Activated CD8-positive, alpha-beta T cell treated with anti-CD3 and anti-CD28 coated beads for 36 hours (primary cell): Measurements from ENCODE around the gene SNRPB2. TPM values are rescaled to one million over a fixed set of nuclear protein-coding genes. Genes with fewer than 3 reads are reported as not detected.
A peak's percentile ranks its signal among the peaks of the same experiment; 100 is the strongest.

ENCODE experiments used
- ATAC-seq: fragments of 200-7000 bp; cut with Tn5 transposase; one replicate; pipeline ENCODE4 v1.10.0; 2021; ENCODE audit warnings: mild to moderate bottlenecking, moderate library complexity
- CTCF ChIA-PET: fragments of 350-600 bp; sonication (Branson Sonifier 250); formaldehyde crosslinking; loops from one replicate; lab custom pipeline; 2021; ENCODE audit warnings: antibody characterized with exemption; lab: Charles Lee
- POLR2A ChIA-PET: fragments of 350-600 bp; sonication (Branson Sonifier 250); formaldehyde crosslinking; loops from one replicate; lab custom pipeline; 2021; ENCODE audit warnings: antibody characterized with exemption; lab: Charles Lee
- DNase-seq: peaks from one replicate; pipeline ENCODE4 v3.0.0-alpha.2; 2020
- H3K27ac Mint-ChIP-seq: one replicate; pipeline ENCODE4 v1.8.0; 2021; ENCODE audit warnings: mild to moderate bottlenecking, mixed read lengths
- H3K27me3 Mint-ChIP-seq: one replicate; pipeline ENCODE4 v1.8.0; 2021; ENCODE audit warnings: mixed read lengths
- H3K36me3 Mint-ChIP-seq: one replicate; pipeline ENCODE4 v1.8.0; 2021; ENCODE audit warnings: low read depth, mixed read lengths
- H3K4me1 Mint-ChIP-seq: one replicate; pipeline ENCODE4 v1.8.0; 2021; ENCODE audit warnings: low read depth, mixed read lengths
- H3K4me3 Mint-ChIP-seq: one replicate; pipeline ENCODE4 v1.8.0; 2021; ENCODE audit warnings: mild to moderate bottlenecking, moderate library complexity, mixed read lengths
- H3K9me3 Mint-ChIP-seq: one replicate; pipeline ENCODE4 v1.8.0; 2021; ENCODE audit warnings: mixed read lengths
- intact Hi-C: fragments of 100-400 bp; cut with micrococcal nuclease; formaldehyde crosslinking; loops from one replicate; pipeline ENCODE4 v1.10.0; 2022
- total RNA-seq, 2 experiments: library from RNA; stranded (reverse); gene quantifications; one replicate each; pipeline ENCODE4 v1.2.3, GENCODE V29; 2021
- TF ChIP-seq, protein P1 (sequence below): fragments of 200-600 bp; IDR thresholded peaks from one replicate; pipeline ENCODE4 v1.8.0; 2022; ENCODE audit warnings: antibody characterized with exemption, mild to moderate bottlenecking

The SNRPB2 gene
- total RNA-seq, 2 experiments from 2014 or later, result 105 to 108 TPM

DNA sequence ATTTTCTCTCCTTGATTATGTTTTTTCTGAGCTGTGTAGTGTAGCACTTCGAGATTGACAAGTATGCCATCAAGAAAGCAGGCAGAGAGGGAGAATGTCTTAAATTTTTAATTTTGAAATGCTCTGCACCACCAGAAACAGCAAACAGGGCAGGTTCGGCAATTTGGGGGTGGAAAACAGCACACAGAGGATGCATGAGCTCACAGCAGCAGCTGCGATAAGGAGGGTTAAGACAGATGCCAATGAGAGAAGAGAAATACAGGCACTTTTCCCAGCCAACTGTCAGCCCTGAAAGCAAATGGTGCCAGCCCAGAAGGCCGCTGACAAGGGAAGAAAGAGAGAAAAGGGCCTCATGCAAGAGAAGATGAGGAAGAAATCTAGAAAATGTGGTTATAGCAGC, 15.1 kb upstream of the SNRPB2 start:
- Mint-ChIP-seq H3K36me3 (no peaks in the 10 kb centered on the region), H3K4me1 (no peaks in the 10 kb centered on the region), H3K4me3 (no peak overlapping the region), H3K9me3 (no peaks in the 10 kb centered on the region), H3K27me3 (peaks cover 12% of the 10 kb centered on the region), H3K27ac (no peak overlapping the region)
- ChIA-PET POLR2A (interaction anchor here (1.2 kb wide), 1 partner anchor 15 kb away, joined by 5 read pairs; the partner anchor contains the start of gene SNRPB2), CTCF (no interaction called here)
- TF ChIP-seq, protein P1, sequence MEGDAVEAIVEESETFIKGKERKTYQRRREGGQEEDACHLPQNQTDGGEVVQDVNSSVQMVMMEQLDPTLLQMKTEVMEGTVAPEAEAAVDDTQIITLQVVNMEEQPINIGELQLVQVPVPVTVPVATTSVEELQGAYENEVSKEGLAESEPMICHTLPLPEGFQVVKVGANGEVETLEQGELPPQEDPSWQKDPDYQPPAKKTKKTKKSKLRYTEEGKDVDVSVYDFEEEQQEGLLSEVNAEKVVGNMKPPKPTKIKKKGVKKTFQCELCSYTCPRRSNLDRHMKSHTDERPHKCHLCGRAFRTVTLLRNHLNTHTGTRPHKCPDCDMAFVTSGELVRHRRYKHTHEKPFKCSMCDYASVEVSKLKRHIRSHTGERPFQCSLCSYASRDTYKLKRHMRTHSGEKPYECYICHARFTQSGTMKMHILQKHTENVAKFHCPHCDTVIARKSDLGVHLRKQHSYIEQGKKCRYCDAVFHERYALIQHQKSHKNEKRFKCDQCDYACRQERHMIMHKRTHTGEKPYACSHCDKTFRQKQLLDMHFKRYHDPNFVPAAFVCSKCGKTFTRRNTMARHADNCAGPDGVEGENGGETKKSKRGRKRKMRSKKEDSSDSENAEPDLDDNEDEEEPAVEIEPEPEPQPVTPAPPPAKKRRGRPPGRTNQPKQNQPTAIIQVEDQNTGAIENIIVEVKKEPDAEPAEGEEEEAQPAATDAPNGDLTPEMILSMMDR, result no peak
- no peak for DNase-seq
- no peak for ATAC-seq
- intact Hi-C loops, result no loop called here

DNA sequence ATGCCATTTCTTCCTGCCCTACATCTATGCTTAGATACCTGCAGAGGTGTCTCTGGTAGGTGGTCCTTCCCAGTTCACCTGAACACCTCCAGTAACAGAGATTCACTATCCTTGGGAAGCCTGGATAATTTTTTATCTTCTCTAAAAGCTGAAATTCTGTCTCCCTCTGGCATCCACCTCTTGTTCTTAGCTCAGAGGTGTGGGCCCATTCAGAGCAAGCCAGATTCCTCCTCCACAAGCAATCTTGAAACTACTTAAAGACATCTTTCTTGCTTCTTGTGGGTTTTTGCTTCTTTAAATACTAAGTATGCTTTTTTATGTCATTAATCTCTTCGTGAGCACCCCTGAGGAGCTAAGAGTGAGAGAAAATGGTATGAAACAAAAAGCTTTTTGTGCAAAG, 10.4 kb upstream of the SNRPB2 start:
- DNase-seq (no peak), ATAC-seq (no peak)
- H3K9me3 Mint-ChIP-seq, result no peaks in the 10 kb centered on the region
- H3K27ac Mint-ChIP-seq, result no peak overlapping the region
- TF ChIP-seq, protein P1, result no peak
- ChIA-PET CTCF (no interaction called here), POLR2A (no interaction called here)
- intact Hi-C loops, result no loop called here
- peaks cover 25% of the 10 kb centered on the region for H3K27me3 Mint-ChIP-seq
- H3K4me1 Mint-ChIP-seq, result no peaks in the 10 kb centered on the region
- no peak overlapping the region for H3K4me3 Mint-ChIP-seq
- no peaks in the 10 kb centered on the region for H3K36me3 Mint-ChIP-seq

GRCh38 chr20:16729080-16729479, 746 bp upstream of the SNRPB2 start:
- ChIA-PET POLR2A (interaction anchor here (1.0 to 1.5 kb wide), 3 partner anchors 15 to 31 kb away, joined by 3 to 5 read pairs (median 4); no protein-coding TSS in a partner anchor), CTCF (interaction anchor here (0.9 kb wide), 1 partner anchor 93 kb away, joined by 4 read pairs; no protein-coding TSS in a partner anchor)
- Mint-ChIP-seq H3K27me3 (peaks cover 15% of the 10 kb centered on the region), H3K4me1 (peaks cover 38% of the 10 kb centered on the region), H3K9me3 (peaks cover 3% of the 10 kb centered on the region), H3K4me3 (peak overlapping the region; percentile 97), H3K27ac (peak overlapping the region; percentile 99), H3K36me3 (peaks cover 37% of the 10 kb centered on the region)
- intact Hi-C loops, result no loop called here
- TF ChIP-seq, protein P1, result no peak
- ATAC-seq (no peak), DNase-seq (no peak)

GRCh38 chr20:16732506-16733152, 2.8 kb downstream of the SNRPB2 start:
- peaks cover under 1% of the 10 kb centered on the region for H3K27me3 Mint-ChIP-seq
- CTCF ChIA-PET, result no interaction called here
- TF ChIP-seq, protein P1, result no peak
- H3K27ac Mint-ChIP-seq, result peak overlapping the region; percentile 63
- intact Hi-C loops, result no loop called here
- peaks cover 3% of the 10 kb centered on the region for H3K9me3 Mint-ChIP-seq
- H3K4me1 Mint-ChIP-seq, result peaks cover 59% of the 10 kb centered on the region
- ATAC-seq (peak; percentile 34), DNase-seq (peak; percentile 31)
- H3K4me3 Mint-ChIP-seq, result no peak overlapping the region
- POLR2A ChIA-PET, result interaction anchor here (0.6 kb wide), 1 partner anchor 16 kb away, joined by 3 read pairs; the partner anchor contains the start of gene OTOR
- H3K36me3 Mint-ChIP-seq, result peaks cover 65% of the 10 kb centered on the region

DNA sequence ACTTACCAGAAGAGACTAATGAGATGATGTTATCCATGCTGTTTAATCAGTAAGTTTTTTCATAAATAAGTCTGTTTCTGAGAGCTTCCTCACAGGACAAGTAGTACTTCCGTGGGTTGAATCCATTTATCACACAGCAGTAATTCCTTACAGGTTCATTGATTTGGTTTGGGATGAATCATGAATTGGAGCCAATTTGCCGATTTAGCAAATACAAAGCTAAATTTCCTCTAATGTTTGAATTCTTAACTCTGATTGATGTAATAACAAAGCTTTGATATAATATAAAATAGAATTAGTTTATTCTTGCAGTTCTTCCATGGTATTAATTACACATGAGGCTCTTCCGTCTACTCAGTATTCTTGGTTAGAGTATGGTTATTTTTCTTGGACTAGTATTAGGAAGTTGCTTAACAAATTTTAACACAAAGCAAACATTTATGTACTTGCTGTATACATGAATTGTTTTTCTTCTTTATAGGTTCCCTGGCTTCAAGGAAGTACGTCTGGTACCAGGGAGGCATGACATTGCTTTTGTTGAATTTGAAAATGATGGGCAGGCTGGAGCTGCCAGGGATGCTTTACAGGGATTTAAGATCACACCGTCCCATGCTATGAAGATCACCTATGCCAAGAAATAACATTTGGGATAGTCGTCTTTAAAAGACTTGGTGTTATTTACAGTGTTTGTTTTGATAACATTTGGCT, 10.7 kb downstream of the SNRPB2 start:
- Mint-ChIP-seq H3K9me3 (no peaks in the 10 kb centered on the region), H3K27ac (no peak overlapping the region), H3K36me3 (peaks cover 42% of the 10 kb centered on the region), H3K27me3 (no peaks in the 10 kb centered on the region), H3K4me1 (peaks cover 7% of the 10 kb centered on the region), H3K4me3 (no peak overlapping the region)
- TF ChIP-seq, protein P1, result no peak
- ATAC-seq, result no peak
- ChIA-PET POLR2A (no interaction called here), CTCF (interaction anchor here (1.5 kb wide), 1 partner anchor 43 kb away, joined by 3 read pairs; no protein-coding TSS in a partner anchor)
- no peak for DNase-seq
- intact Hi-C loops, result no loop called here
